ENCODE measurements around the gene MMP2. TPM values are rescaled to one million over a fixed set of nuclear protein-coding genes. Genes with fewer than 3 reads are reported as not detected.

The MMP2 gene
- total RNA-seq, 1 donor from 2014 or later, result 1,246 TPM

DNA sequence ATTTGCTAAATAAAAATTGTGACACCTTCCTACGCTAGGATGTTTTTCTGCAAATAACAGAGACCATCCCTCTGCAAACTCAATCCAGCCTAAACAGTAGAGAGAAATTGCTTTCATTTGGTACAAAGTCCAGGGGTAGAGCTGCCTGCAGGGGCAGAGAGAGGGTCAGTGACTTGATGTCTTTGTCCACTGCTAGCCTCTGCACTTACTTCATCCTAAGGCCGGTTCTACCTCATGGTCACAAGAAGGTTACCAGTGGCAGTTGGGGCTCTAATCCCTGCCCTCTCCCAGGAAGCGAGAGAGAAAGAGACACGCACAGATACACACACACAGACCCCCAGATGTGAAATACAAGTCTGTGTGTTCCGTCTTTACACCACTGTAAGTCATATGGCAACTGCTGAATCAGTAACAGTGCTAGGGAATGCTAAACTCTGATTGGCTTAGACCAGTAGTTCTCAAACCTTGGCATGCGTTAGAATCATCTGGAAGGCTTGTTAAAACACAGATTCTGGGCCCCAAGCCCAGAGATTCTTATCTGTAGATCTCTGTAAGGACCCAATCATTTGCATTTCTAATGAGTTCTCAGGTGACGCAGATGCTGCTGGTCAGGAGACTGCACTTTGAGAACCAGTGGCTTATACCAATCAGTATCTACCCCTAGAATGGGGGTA lies 16.8 kb downstream of the MMP2 start:
- H4K20me1 ChIP-seq (ENCODE audit: insufficient read depth, low read length), result peaks cover 4% of the 10 kb centered on the region
- TF ChIP-seq EZH2 (IDR thresholded peaks at IDR 0.05; ENCODE audit: insufficient read depth, low read length), result no peak
- no peak for TF ChIP-seq CTCF (IDR thresholded peaks at IDR 0.05; ENCODE audit: insufficient read depth, low read depth, low read length)
- H3K9me3 ChIP-seq (ENCODE audit: insufficient read depth, low read depth, low read length), result no peaks in the 10 kb centered on the region
- FAIRE-seq (peak; percentile 70), DNase-seq (ENCODE audit: low read depth) (peak; percentile 98)
- peaks cover 58% of the 10 kb centered on the region for H3K4me1 Mint-ChIP-seq (ENCODE audit: low read depth, unreplicated experiment)
- H3K4me1 ChIP-seq (ENCODE audit: insufficient read depth, low read length), result peaks cover 55% of the 10 kb centered on the region
- H3K4me3 ChIP-seq (ENCODE audit: insufficient read depth, low read depth, low read length), result no peak overlapping the region
- no peaks in the 10 kb centered on the region for H3K27me3 ChIP-seq (ENCODE audit: insufficient read depth, low read length)
- peaks cover 44% of the 10 kb centered on the region for H3K36me3 ChIP-seq (ENCODE audit: insufficient read depth, low read length)
- no peaks in the 10 kb centered on the region for H3K79me2 ChIP-seq (ENCODE audit: insufficient read depth, low read length)
- no peaks in the 10 kb centered on the region for H3K9me3 Mint-ChIP-seq (ENCODE audit: unreplicated experiment)
- peak overlapping the region; percentile 45 for H3K9ac ChIP-seq (ENCODE audit: low read length)
- no peak overlapping the region for H3K4me3 Mint-ChIP-seq (ENCODE audit: unreplicated experiment)
- peaks cover 37% of the 10 kb centered on the region for H3K36me3 Mint-ChIP-seq (ENCODE audit: low read depth, unreplicated experiment)
- H2AFZ ChIP-seq (ENCODE audit: low read depth, low read length), result no peak overlapping the region
- peak overlapping the region; percentile 68 for H3K27ac ChIP-seq (ENCODE audit: low read depth, low read length)
- no peaks in the 10 kb centered on the region for H3K27me3 Mint-ChIP-seq (ENCODE audit: low read depth, unreplicated experiment)
- H3K4me2 ChIP-seq (ENCODE audit: low read length), result peak overlapping the region; percentile 20
- peak overlapping the region; percentile 60 for H3K27ac Mint-ChIP-seq (ENCODE audit: unreplicated experiment)

DNA sequence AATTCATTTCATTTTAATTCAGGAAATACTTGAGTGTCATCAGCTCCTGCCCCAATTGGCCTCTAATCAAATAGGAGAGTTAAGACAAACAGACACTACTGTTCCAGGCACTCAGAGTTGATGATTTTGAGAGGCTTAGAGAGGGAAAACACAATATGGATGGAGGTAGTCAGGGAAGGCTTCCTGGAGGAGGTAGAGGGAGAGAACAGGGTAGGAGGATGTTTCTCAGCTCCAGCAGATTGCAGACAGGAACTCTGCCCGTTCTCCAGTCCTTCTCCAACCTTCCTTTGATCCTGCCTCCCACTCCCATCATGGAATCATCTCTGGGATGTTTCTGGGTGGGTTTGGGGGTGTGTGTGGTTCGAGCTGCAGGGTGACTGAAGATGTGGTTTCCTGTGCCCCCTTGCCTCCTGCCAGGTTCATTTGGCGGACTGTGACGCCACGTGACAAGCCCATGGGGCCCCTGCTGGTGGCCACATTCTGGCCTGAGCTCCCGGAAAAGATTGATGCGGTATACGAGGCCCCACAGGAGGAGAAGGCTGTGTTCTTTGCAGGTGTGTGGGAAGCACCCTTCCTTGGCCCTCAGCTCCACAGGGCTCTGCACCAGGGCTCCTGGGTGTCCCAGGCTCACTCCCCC lies 17.6 kb downstream of the MMP2 start:
- peaks cover 45% of the 10 kb centered on the region for H3K36me3 ChIP-seq (ENCODE audit: insufficient read depth, low read length)
- peaks cover 33% of the 10 kb centered on the region for H3K36me3 Mint-ChIP-seq (ENCODE audit: low read depth, unreplicated experiment)
- no peaks in the 10 kb centered on the region for H3K27me3 ChIP-seq (ENCODE audit: insufficient read depth, low read length)
- peaks cover 64% of the 10 kb centered on the region for H3K4me1 ChIP-seq (ENCODE audit: insufficient read depth, low read length)
- H3K4me3 ChIP-seq (ENCODE audit: insufficient read depth, low read depth, low read length), result no peak overlapping the region
- peak overlapping the region; percentile 13 for H3K27ac Mint-ChIP-seq (ENCODE audit: unreplicated experiment)
- no peak for DNase-seq (ENCODE audit: low read depth)
- no peaks in the 10 kb centered on the region for H3K27me3 Mint-ChIP-seq (ENCODE audit: low read depth, unreplicated experiment)
- no peaks in the 10 kb centered on the region for H3K9me3 ChIP-seq (ENCODE audit: insufficient read depth, low read depth, low read length)
- H3K4me1 Mint-ChIP-seq (ENCODE audit: low read depth, unreplicated experiment), result peaks cover 63% of the 10 kb centered on the region
- peak overlapping the region; percentile 30 for H3K9ac ChIP-seq (ENCODE audit: low read length)
- no peak overlapping the region for H3K4me3 Mint-ChIP-seq (ENCODE audit: unreplicated experiment)
- no peak for FAIRE-seq
- H3K9me3 Mint-ChIP-seq (ENCODE audit: unreplicated experiment), result no peaks in the 10 kb centered on the region
- no peaks in the 10 kb centered on the region for H3K79me2 ChIP-seq (ENCODE audit: insufficient read depth, low read length)
- peak overlapping the region; percentile 68 for H3K27ac ChIP-seq (ENCODE audit: low read depth, low read length)
- no peak overlapping the region for H2AFZ ChIP-seq (ENCODE audit: low read depth, low read length)
- TF ChIP-seq EZH2 (IDR thresholded peaks at IDR 0.05; ENCODE audit: insufficient read depth, low read length) (no peak), CTCF (IDR thresholded peaks at IDR 0.05; ENCODE audit: insufficient read depth, low read depth, low read length) (no peak)
- H3K4me2 ChIP-seq (ENCODE audit: low read length), result no peak overlapping the region
- peaks cover 4% of the 10 kb centered on the region for H4K20me1 ChIP-seq (ENCODE audit: insufficient read depth, low read length)

DNA sequence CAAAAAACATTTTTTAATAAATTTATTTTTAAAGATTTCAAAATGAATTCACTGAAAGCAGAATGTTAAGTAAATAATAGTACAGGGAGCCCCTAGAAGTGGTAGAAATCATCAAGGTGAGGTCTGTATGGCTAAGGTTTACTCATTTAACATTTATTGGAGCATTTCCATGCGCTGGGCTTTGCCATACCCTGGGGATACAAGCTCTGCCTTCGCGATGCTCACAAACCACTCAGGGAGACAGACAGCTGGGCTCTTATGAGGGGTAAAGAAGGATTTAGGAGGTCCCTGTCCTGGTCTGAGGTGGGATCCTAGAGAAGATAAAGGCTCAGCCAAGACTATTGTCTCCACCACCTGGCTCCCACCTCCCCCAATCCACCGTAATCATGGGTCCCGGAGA lies 18.6 kb downstream of the MMP2 start:
- H3K36me3 Mint-ChIP-seq (ENCODE audit: low read depth, unreplicated experiment), result peaks cover 36% of the 10 kb centered on the region
- Histone ChIP-seq H3K36me3 (ENCODE audit: insufficient read depth, low read length) (peaks cover 44% of the 10 kb centered on the region), H2AFZ (ENCODE audit: low read depth, low read length) (no peak overlapping the region), H3K27me3 (ENCODE audit: insufficient read depth, low read length) (no peaks in the 10 kb centered on the region), H4K20me1 (ENCODE audit: insufficient read depth, low read length) (peaks cover 4% of the 10 kb centered on the region), H3K4me2 (ENCODE audit: low read length) (no peak overlapping the region), H3K27ac (ENCODE audit: low read depth, low read length) (peak overlapping the region; percentile 98), H3K4me1 (ENCODE audit: insufficient read depth, low read length) (peaks cover 73% of the 10 kb centered on the region), H3K9ac (ENCODE audit: low read length) (peak overlapping the region; percentile 14), H3K79me2 (ENCODE audit: insufficient read depth, low read length) (no peaks in the 10 kb centered on the region), H3K9me3 (ENCODE audit: insufficient read depth, low read depth, low read length) (no peaks in the 10 kb centered on the region), H3K4me3 (ENCODE audit: insufficient read depth, low read depth, low read length) (no peak overlapping the region)
- no peak for TF ChIP-seq EZH2 (IDR thresholded peaks at IDR 0.05; ENCODE audit: insufficient read depth, low read length)
- no peak for TF ChIP-seq CTCF (IDR thresholded peaks at IDR 0.05; ENCODE audit: insufficient read depth, low read depth, low read length)
- DNase-seq (ENCODE audit: low read depth) (no peak), FAIRE-seq (no peak)
- H3K9me3 Mint-ChIP-seq (ENCODE audit: unreplicated experiment), result no peaks in the 10 kb centered on the region
- H3K4me1 Mint-ChIP-seq (ENCODE audit: low read depth, unreplicated experiment), result peaks cover 72% of the 10 kb centered on the region
- H3K27me3 Mint-ChIP-seq (ENCODE audit: low read depth, unreplicated experiment), result no peaks in the 10 kb centered on the region
- peak overlapping the region; percentile 77 for H3K27ac Mint-ChIP-seq (ENCODE audit: unreplicated experiment)
- no peak overlapping the region for H3K4me3 Mint-ChIP-seq (ENCODE audit: unreplicated experiment)
